ENCODE results near the gene TTYH3.

- TF ChIP-seq CTCF (IDR thresholded peaks at IDR 0.05) (no peak), POLR2A (IDR thresholded peaks at IDR 0.05) (no peak)
These were observed 34.9 kb downstream of the TTYH3 start for GRCh38 chr7:2666588-2667250.
